ENCODE measurements around the gene CAPRIN1. TPM values are rescaled to one million over a fixed set of nuclear protein-coding genes. Genes with fewer than 3 reads are reported as not detected.
A peak's percentile ranks its signal among the peaks of the same experiment; 100 is the strongest.
"Not testable (repeated sequence)": the region's sequence is repeated elsewhere in the genome, so short reads cannot be mapped to it uniquely, and the experiment has no call there.

Gene CAPRIN1
- total RNA-seq, 1 experiment from 2014 or later = 219 TPM

DNA sequence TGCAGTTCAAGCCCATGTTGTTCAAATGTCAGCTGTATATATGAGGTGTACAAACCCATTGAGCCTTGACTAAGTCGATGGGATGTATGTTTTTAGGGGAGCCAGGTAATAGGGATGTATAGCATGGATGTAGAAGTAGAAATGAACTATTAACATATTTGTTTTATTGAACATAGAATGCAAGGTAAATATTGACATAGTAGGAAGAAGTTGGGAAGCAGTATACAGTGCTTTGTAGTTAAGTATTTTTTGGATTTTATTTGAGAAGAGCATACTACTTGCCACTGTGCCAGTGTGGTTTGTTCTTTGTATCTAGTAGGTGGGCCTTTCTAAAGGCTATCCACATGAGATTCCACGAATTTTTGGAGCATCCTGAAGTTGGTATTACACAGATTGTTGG lies 33.1 kb downstream of the CAPRIN1 start:
- BruUV-seq (replicated peaks) = no TSS peak
- TF ChIP-seq, protein P1, sequence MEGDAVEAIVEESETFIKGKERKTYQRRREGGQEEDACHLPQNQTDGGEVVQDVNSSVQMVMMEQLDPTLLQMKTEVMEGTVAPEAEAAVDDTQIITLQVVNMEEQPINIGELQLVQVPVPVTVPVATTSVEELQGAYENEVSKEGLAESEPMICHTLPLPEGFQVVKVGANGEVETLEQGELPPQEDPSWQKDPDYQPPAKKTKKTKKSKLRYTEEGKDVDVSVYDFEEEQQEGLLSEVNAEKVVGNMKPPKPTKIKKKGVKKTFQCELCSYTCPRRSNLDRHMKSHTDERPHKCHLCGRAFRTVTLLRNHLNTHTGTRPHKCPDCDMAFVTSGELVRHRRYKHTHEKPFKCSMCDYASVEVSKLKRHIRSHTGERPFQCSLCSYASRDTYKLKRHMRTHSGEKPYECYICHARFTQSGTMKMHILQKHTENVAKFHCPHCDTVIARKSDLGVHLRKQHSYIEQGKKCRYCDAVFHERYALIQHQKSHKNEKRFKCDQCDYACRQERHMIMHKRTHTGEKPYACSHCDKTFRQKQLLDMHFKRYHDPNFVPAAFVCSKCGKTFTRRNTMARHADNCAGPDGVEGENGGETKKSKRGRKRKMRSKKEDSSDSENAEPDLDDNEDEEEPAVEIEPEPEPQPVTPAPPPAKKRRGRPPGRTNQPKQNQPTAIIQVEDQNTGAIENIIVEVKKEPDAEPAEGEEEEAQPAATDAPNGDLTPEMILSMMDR (IDR thresholded peaks at IDR 0.05; ENCODE audit: unreplicated experiment) = no peak
- DNase-seq (ENCODE audit: unreplicated experiment) = no peak
- H3K27ac Mint-ChIP-seq (ENCODE audit: low read depth, unreplicated experiment) = no peak overlapping the region
- ChIA-PET POLR2A (interaction anchor here (0.8 to 2.6 kb wide), 5 partner anchors 11 to 34 kb away, joined by 3 to 7 read pairs (median 3); no protein-coding TSS in a partner anchor), CTCF (interaction anchor here (0.7 to 0.9 kb wide), 2 partner anchors 22 to 86 kb away, joined by 3 read pairs; no protein-coding TSS in a partner anchor)
- H3K4me3 Mint-ChIP-seq (ENCODE audit: unreplicated experiment) = no peak overlapping the region
- H3K9me3 Mint-ChIP-seq (ENCODE audit: unreplicated experiment) = no peaks in the 10 kb centered on the region
- H3K4me1 Mint-ChIP-seq (ENCODE audit: insufficient read depth, unreplicated experiment) = peaks cover 6% of the 10 kb centered on the region
- peaks cover 100% of the 10 kb centered on the region for H3K36me3 Mint-ChIP-seq (ENCODE audit: insufficient read depth, unreplicated experiment)
- no peaks in the 10 kb centered on the region for H3K27me3 Mint-ChIP-seq (ENCODE audit: insufficient read depth, unreplicated experiment)
- intact Hi-C loops (cut with micrococcal nuclease) = no loop called here

DNA sequence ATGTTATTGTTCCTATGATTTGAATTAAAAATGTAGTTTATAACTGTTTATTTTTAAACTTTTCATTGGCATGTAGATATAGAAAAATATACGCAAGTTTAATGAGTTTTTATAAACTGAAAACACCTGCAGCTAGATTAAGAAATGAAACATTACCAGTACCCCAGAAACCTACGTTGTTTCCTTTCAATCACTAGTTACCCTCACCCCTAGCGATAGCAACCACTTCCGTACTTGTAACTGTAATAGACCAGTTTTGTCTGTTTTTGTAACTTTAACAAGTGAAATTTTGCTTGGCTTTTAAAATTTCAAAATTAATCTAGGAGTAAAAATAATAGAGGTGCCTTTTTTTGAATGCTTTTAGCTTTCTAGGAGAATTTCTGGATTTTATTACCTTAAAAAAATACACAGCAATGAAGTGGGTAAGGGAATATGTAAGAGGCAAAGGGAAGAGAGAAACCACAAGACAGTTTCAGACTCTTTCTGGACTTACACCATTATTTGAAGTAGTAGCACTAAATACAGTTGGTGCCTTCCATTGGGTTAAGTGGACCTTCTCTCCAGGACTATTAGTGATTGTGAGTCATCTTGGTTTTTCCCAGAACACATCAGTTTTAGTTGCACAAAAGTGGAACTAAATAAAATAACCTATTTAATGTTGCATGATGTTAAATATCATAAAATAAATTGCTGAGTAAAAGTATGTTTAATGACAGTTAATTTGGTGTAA lies 35.2 kb downstream of the CAPRIN1 start:
- H3K27me3 Mint-ChIP-seq (ENCODE audit: insufficient read depth, unreplicated experiment) = no peaks in the 10 kb centered on the region
- ChIA-PET CTCF (no interaction called here), POLR2A (interaction anchor here (0.6 to 2.6 kb wide), 4 partner anchors 8 to 424 kb away, joined by 4 to 12 read pairs (median 8); partner anchors contain the start of gene NAT10)
- DNase-seq (ENCODE audit: unreplicated experiment) = no peak
- H3K27ac Mint-ChIP-seq (ENCODE audit: low read depth, unreplicated experiment) = peak overlapping the region; percentile 41
- no TSS peak for BruUV-seq (replicated peaks)
- intact Hi-C loops (cut with micrococcal nuclease) = no loop called here
- H3K9me3 Mint-ChIP-seq (ENCODE audit: unreplicated experiment) = no peaks in the 10 kb centered on the region
- no peak overlapping the region for H3K4me3 Mint-ChIP-seq (ENCODE audit: unreplicated experiment)
- TF ChIP-seq, protein P1 (IDR thresholded peaks at IDR 0.05; ENCODE audit: unreplicated experiment) = no peak
- peaks cover 99% of the 10 kb centered on the region for H3K36me3 Mint-ChIP-seq (ENCODE audit: insufficient read depth, unreplicated experiment)
- H3K4me1 Mint-ChIP-seq (ENCODE audit: insufficient read depth, unreplicated experiment) = peaks cover 6% of the 10 kb centered on the region

DNA sequence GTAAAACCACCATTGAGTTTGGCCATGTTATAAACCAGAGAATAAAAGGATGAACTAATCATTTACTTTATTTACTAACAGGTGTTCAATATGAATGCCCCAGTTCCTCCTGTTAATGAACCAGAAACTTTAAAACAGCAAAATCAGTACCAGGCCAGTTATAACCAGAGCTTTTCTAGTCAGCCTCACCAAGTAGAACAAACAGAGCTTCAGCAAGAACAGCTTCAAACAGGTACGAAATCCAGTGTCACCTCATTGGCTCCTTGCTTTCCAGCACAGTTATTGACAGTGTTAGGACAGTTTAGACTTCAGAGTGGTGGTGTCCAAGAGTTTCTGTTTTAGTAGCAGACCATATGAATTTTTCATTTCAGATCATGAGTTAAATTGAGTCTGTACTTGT lies 40.3 kb downstream of the CAPRIN1 start:
- CTCF ChIA-PET = interaction anchor here (0.6 to 2.1 kb wide), 2 partner anchors 62 to 95 kb away, joined by 3 to 8 read pairs; no protein-coding TSS in a partner anchor
- no peaks in the 10 kb centered on the region for H3K9me3 Mint-ChIP-seq (ENCODE audit: unreplicated experiment)

DNA sequence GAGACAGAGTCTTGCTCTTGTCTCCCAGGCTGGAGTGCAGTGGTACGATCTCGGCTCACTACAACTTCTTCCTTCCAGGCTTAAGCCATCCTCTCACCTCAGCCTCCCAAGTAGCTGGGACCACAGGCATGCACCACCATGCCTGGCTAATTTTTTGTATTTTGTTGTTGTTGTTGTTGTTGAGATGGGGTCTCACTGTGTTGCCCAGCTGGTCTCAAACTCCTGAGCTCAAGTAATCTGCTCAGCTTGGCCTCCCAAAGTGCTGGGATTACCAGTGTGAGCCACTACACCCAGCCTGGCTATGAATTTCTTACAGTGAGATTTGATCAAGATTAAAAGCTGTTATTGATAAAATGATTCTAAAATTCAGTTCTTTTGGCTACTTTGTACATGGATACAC lies 43.4 kb downstream of the CAPRIN1 start:
- H3K4me3 Mint-ChIP-seq (ENCODE audit: unreplicated experiment); DNase-seq (ENCODE audit: unreplicated experiment); H3K9me3 Mint-ChIP-seq (ENCODE audit: unreplicated experiment); H3K4me1 Mint-ChIP-seq (ENCODE audit: insufficient read depth, unreplicated experiment); intact Hi-C loops (cut with micrococcal nuclease); H3K27me3 Mint-ChIP-seq (ENCODE audit: insufficient read depth, unreplicated experiment); BruUV-seq (replicated peaks); H3K27ac Mint-ChIP-seq (ENCODE audit: low read depth, unreplicated experiment): not testable (repeated sequence)
- CTCF ChIA-PET = interaction anchor here (1.0 kb wide), 1 partner anchor 98 kb away, joined by 3 read pairs; no protein-coding TSS in a partner anchor
- peaks cover 99% of the 10 kb centered on the region for H3K36me3 Mint-ChIP-seq (ENCODE audit: insufficient read depth, unreplicated experiment)
- POLR2A ChIA-PET = interaction anchor here (1.5 to 2.6 kb wide), 2 partner anchors 10 to 12 kb away, joined by 6 to 19 read pairs; partner anchors contain the start of gene NAT10

More for the DNA sequence above, 40.3 kb downstream of the CAPRIN1 start:
- POLR2A ChIA-PET = interaction anchor here (0.8 to 1.2 kb wide), 3 partner anchors 10 to 24 kb away, joined by 3 to 5 read pairs (median 4); partner anchors contain the start of gene NAT10
- H3K4me1 Mint-ChIP-seq (ENCODE audit: insufficient read depth, unreplicated experiment) = no peaks in the 10 kb centered on the region
- no TSS peak for BruUV-seq (replicated peaks)
- TF ChIP-seq, protein P1 (IDR thresholded peaks at IDR 0.05; ENCODE audit: unreplicated experiment) = no peak
- no peak for DNase-seq (ENCODE audit: unreplicated experiment)
- no peak overlapping the region for H3K4me3 Mint-ChIP-seq (ENCODE audit: unreplicated experiment)
- intact Hi-C loops (cut with micrococcal nuclease) = no loop called here
- H3K27me3 Mint-ChIP-seq (ENCODE audit: insufficient read depth, unreplicated experiment) = no peaks in the 10 kb centered on the region
- peaks cover 99% of the 10 kb centered on the region for H3K36me3 Mint-ChIP-seq (ENCODE audit: insufficient read depth, unreplicated experiment)
- H3K27ac Mint-ChIP-seq (ENCODE audit: low read depth, unreplicated experiment) = no peak overlapping the region
